Ishikawa (cell line): Measurements from ENCODE around the gene PTPRD.

Experiments used
- CREB1 ChIP-seq: IDR thresholded peaks from 2 replicates; pipeline ENCODE4 v1.6.1; 2012; ENCODE audit warnings: low read depth
- EGR1 ChIP-seq: IDR thresholded peaks from 2 replicates; pipeline ENCODE4 v1.6.1; 2012
- EP300 ChIP-seq: IDR thresholded peaks from 2 replicates; pipeline ENCODE4 v1.6.1; 2012; ENCODE audit warnings: borderline replicate concordance
- FOXM1 ChIP-seq: IDR thresholded peaks from 2 replicates; pipeline ENCODE4 v1.6.1; 2012; ENCODE audit warnings: low read depth, borderline replicate concordance
- MAX ChIP-seq: IDR thresholded peaks from 2 replicates; pipeline ENCODE4 v1.6.1; 2012
- NFIC ChIP-seq: IDR thresholded peaks from 2 replicates; pipeline ENCODE4 v1.6.1; 2012
- RAD21 ChIP-seq: IDR thresholded peaks from 2 replicates; pipeline ENCODE4 v1.6.1; 2012; ENCODE audit warnings: low read depth
- REST ChIP-seq: IDR thresholded peaks from 2 replicates; pipeline ENCODE4 v1.6.1; 2012; ENCODE audit warnings: low read depth, mild to moderate bottlenecking
- TAF1 ChIP-seq: IDR thresholded peaks from 2 replicates; pipeline ENCODE4 v1.6.1; 2012; ENCODE audit warnings: low read depth, mild to moderate bottlenecking
- TCF12 ChIP-seq: IDR thresholded peaks from 2 replicates; pipeline ENCODE4 v1.6.1; 2012; ENCODE audit warnings: low read depth
- USF1 ChIP-seq: IDR thresholded peaks from 2 replicates; pipeline ENCODE4 v1.6.1; 2012
- YY1 ChIP-seq: IDR thresholded peaks from 2 replicates; pipeline ENCODE4 v1.6.1; 2012; ENCODE audit warnings: low read depth
- ZBTB7A ChIP-seq: IDR thresholded peaks from 2 replicates; pipeline ENCODE4 v1.6.1; 2012; ENCODE audit warnings: low read depth

GRCh38 chr9:8610256-8610655 lies 2002.5 kb downstream of the PTPRD start:
- TF ChIP-seq ZBTB7A: no peak
- TF ChIP-seq EP300: no peak
- TF ChIP-seq REST: no peak
- no peak for TF ChIP-seq CREB1
- TF ChIP-seq EGR1: no peak
- TF ChIP-seq TCF12: no peak
- no peak for TF ChIP-seq FOXM1
- no peak for TF ChIP-seq YY1
- TF ChIP-seq RAD21: no peak
- no peak for TF ChIP-seq TAF1
- TF ChIP-seq MAX: no peak
- no peak for TF ChIP-seq NFIC
- TF ChIP-seq USF1: no peak
